Keratinocyte (primary cell): Measurements from ENCODE around the gene CD276.

Experiments used
- EZH2 ChIP-seq: IDR thresholded peaks from one replicate; pipeline ENCODE4 v1.6.1; 2012; ENCODE audit warnings: inconsistent platforms, mild to moderate bottlenecking, low read length, moderate library complexity
- TF ChIP-seq, protein P1 (sequence below), 3 experiments: IDR thresholded peaks in 1 of 3; conservative IDR thresholded peaks in 1 of 3; optimal IDR thresholded peaks in 1 of 3; 2 replicates in 2 of 3; 3 replicates in 1 of 3; pipeline versions ENCODE3 to v1.5.1; 2011; ENCODE audit warnings: low read length in 3 of 3, mild to moderate bottlenecking in 3 of 3, moderate library complexity in 2 of 3, control low read depth in 1 of 3, inconsistent platforms in 1 of 3; ENCODE audit not compliant: insufficient read depth in 2 of 3; ENCODE audit errors: extremely low read depth in 1 of 3

GRCh38 chr15:73710321-73710720, 26.1 kb downstream of the CD276 start:
- TF ChIP-seq, protein P1, sequence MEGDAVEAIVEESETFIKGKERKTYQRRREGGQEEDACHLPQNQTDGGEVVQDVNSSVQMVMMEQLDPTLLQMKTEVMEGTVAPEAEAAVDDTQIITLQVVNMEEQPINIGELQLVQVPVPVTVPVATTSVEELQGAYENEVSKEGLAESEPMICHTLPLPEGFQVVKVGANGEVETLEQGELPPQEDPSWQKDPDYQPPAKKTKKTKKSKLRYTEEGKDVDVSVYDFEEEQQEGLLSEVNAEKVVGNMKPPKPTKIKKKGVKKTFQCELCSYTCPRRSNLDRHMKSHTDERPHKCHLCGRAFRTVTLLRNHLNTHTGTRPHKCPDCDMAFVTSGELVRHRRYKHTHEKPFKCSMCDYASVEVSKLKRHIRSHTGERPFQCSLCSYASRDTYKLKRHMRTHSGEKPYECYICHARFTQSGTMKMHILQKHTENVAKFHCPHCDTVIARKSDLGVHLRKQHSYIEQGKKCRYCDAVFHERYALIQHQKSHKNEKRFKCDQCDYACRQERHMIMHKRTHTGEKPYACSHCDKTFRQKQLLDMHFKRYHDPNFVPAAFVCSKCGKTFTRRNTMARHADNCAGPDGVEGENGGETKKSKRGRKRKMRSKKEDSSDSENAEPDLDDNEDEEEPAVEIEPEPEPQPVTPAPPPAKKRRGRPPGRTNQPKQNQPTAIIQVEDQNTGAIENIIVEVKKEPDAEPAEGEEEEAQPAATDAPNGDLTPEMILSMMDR (optimal IDR thresholded peaks at IDR 0.05 in 1 of 3, IDR thresholded peaks at IDR 0.05 in 1 of 3, conservative IDR thresholded peaks at IDR 0.05 in 1 of 3; ENCODE audit: extremely low read depth in 1 of 3, insufficient read depth in 2 of 3, low read length in 3 of 3), result no peak
- TF ChIP-seq EZH2, result no peak
